H1 (cell line): Measurements from ENCODE around the gene CS.

Source experiments
- ATF3 ChIP-seq: IDR thresholded peaks from 2 replicates; pipeline ENCODE4 v1.6.1; 2011; ENCODE audit warnings: low read depth, mild to moderate bottlenecking, low read length; ENCODE audit not compliant: insufficient read depth
- CHD2 ChIP-seq: IDR thresholded peaks from 2 replicates; pipeline ENCODE4 v1.6.1; 2012; ENCODE audit warnings: low read length, improper control_type of control experiment
- CTCF ChIP-seq, 3 experiments: IDR thresholded peaks; 1 replicate in 2 of 3; 2 replicates in 1 of 3; pipeline versions ENCODE4 v1.5.1 to v1.6.1; 2011; ENCODE audit warnings: low read length in 3 of 3, mild to moderate bottlenecking in 3 of 3, inconsistent platforms in 2 of 3, low read depth in 1 of 3, moderate library complexity in 1 of 3; ENCODE audit not compliant: insufficient read depth in 1 of 3; ENCODE audit errors: control extremely low read depth in 1 of 3
- GABPA ChIP-seq: IDR thresholded peaks from 2 replicates; pipeline ENCODE4 v1.6.1; 2011; ENCODE audit warnings: mild to moderate bottlenecking, low read length, moderate library complexity, borderline replicate concordance; ENCODE audit not compliant: insufficient read depth
- POLR2A ChIP-seq, 2 experiments: IDR thresholded peaks; 1 replicate in 1 of 2; 2 replicates in 1 of 2; pipeline ENCODE4 v1.6.1; 2011; ENCODE audit warnings: low read depth in 2 of 2, low read length in 2 of 2, mild to moderate bottlenecking in 2 of 2; ENCODE audit errors: control extremely low read depth in 1 of 2
- POLR2AphosphoS5 ChIP-seq: IDR thresholded peaks from 2 replicates; pipeline ENCODE4 v1.6.1; 2011; ENCODE audit warnings: low read depth, low read length
- RAD21 ChIP-seq, 2 experiments: IDR thresholded peaks in 1 of 2; conservative IDR thresholded peaks in 1 of 2; 2 replicates each; pipeline ENCODE4 v1.6.1; 2011; ENCODE audit warnings: low read depth in 2 of 2, low read length in 2 of 2, improper control_type of control experiment in 1 of 2, inconsistent platforms in 1 of 2, mild to moderate bottlenecking in 1 of 2, moderate library complexity in 1 of 2
- RFX5 ChIP-seq: IDR thresholded peaks from 2 replicates; pipeline ENCODE4 v1.6.1; 2011; ENCODE audit warnings: low read depth, low read length, improper control_type of control experiment, borderline replicate concordance
- SP2 ChIP-seq: IDR thresholded peaks from 2 replicates; pipeline ENCODE4 v1.6.1; 2012; ENCODE audit warnings: mild to moderate bottlenecking, low read length, inconsistent platforms
- TBP ChIP-seq: IDR thresholded peaks from 2 replicates; pipeline ENCODE4 v1.6.1; 2011; ENCODE audit warnings: low read depth, low read length, improper control_type of control experiment
- TEAD4 ChIP-seq: IDR thresholded peaks from 2 replicates; pipeline ENCODE4 v1.6.1; 2012; ENCODE audit warnings: low read depth, low read length, inconsistent platforms, mixed read lengths
- YY1 ChIP-seq: IDR thresholded peaks from 2 replicates; pipeline ENCODE4 v1.6.1; 2011; ENCODE audit warnings: low read depth, mild to moderate bottlenecking, low read length

- TF ChIP-seq POLR2AphosphoS5 (no peak), RAD21 (IDR thresholded peaks at IDR 0.05 in 1 of 2, conservative IDR thresholded peaks at IDR 0.05 in 1 of 2; ENCODE audit: low read depth in 2 of 2, low read length in 2 of 2) (peak in 1 of 2 experiments; percentile 38; a peak in 2 of 4 replicates), CTCF (IDR thresholded peaks at IDR 0.05; ENCODE audit: control extremely low read depth in 1 of 3, insufficient read depth in 1 of 3, low read depth in 1 of 3, low read length in 3 of 3) (peak; percentile 67 to 97 (median 83)), RFX5 (no peak), POLR2A (IDR thresholded peaks at IDR 0.05; ENCODE audit: control extremely low read depth in 1 of 2, low read depth in 2 of 2, low read length in 2 of 2) (peak in 1 of 2 experiments; percentile 28; a peak in 2 of 3 replicates), CHD2 (no peak), GABPA (peak; percentile 28; the same call in 1 of the 2 replicates), TBP (no peak), TEAD4 (no peak), YY1 (peak; percentile 10; the same call in 1 of the 2 replicates), SP2 (no peak), ATF3 (no peak)
These were observed 41.9 kb downstream of the CS start, which contains the start of gene ANKRD52 for GRCh38 chr12:56258068-56258819.
